ENCODE data around the gene RUNDC1.
"Not testable (repeated sequence)": the region's sequence is repeated elsewhere in the genome, so short reads cannot be mapped to it uniquely, and the experiment has no call there.

RUNDC1 gene

DNA sequence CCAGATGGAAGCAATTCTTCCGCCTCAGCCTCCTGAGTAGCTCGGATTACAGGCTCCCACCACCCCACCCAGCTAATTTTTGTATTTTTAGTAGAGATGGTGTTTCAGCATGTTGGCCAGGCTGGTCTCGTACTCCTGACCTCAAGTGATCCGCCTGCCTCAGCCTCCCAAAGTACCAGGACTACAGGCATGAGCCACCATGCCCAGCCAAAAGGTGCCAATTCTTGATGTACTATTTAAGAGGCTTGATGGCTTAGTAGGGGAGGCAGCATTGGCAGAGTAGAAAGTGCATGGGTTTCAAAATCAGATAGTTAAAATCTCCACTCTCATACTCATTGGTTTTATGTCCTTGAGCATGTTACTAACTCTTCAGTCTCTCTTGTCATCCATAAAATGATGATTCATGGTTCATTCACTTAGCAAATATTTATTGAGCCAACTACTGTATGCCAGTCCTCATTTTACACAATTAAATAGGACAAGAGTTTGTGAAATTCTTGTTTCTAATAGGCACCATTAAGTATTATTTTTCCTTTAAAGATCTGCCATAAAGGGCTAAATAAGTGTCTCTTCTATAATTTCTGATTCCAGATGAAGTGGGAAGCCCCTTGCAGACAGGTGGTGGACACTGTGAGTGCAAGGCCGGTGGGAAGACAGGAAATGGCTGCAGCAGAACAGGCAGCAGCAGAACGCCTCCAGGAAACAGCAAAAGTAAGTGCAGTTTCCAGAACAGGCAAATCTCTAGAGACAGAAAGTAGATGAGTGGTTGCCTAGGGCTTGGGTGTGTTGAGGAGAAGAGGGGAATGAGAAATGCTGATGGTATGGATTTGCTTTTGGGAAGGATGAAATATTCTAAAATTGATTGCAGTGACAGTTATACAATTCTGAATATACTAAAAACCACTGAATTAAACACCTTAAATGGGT is 9.6 kb downstream of the RUNDC1 start:
- Histone ChIP-seq H3K36me3 (ENCODE audit: control insufficient read depth in 2 of 2, insufficient read depth in 1 of 2, low read length in 2 of 2) (peaks cover 62 to 87% of the 10 kb centered on the region in 2 experiments), H3K4me3 (ENCODE audit: low read depth, low read length) (no peak overlapping the region), H3K27ac (ENCODE audit: extremely low read depth, low read depth, low read length) (no peak overlapping the region), H3K9me3 (ENCODE audit: control insufficient read depth, insufficient read depth, low read depth, low read length) (no peaks in the 10 kb centered on the region), H3K4me1 (ENCODE audit: control insufficient read depth, insufficient read depth, low read length) (no peaks in the 10 kb centered on the region)
- POLR2A ChIA-PET: interaction anchor here (0.7 kb wide), 1 partner anchor 135 kb away, joined by 3 read pairs; no protein-coding TSS in a partner anchor
- CTCF ChIA-PET: interaction anchor here (0.6 to 0.7 kb wide), 2 partner anchors 107 to 357 kb away, joined by 3 read pairs; no protein-coding TSS in a partner anchor
- TF ChIP-seq YY2 (tag by site-specific recombination; IDR thresholded peaks at IDR 0.05) (no peak), KLF1 (tag by site-specific recombination; IDR thresholded peaks at IDR 0.05) (peak; percentile 82), TRIM28 (IDR thresholded peaks at IDR 0.05; ENCODE audit: borderline replicate concordance, low read length) (no peak)

DNA sequence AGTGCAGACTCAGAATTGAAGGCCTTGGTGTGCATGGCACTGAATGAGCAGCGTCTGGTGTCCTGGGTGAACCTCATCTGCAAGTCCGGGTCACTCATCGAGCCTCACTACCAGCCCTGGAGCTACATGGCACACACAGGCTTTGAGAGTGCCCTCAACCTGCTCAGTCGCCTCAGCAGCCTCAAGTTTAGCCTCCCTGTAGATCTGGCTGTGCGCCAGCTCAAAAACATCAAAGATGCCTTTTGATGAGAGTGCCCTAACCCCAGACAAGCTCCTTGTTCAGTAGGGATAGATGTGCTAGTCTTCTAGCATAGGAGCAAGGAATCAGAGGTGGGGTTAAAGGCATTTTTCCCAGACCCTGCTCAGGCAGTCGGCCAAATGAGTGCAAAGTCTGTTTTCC is 11.1 kb downstream of the RUNDC1 start:
- Histone ChIP-seq H3K4me1 (ENCODE audit: control insufficient read depth, insufficient read depth, low read length) (no peaks in the 10 kb centered on the region), H3K4me3 (ENCODE audit: low read depth, low read length) (no peak overlapping the region), H3K27ac (ENCODE audit: extremely low read depth, low read depth, low read length) (no peak overlapping the region), H3K36me3 (ENCODE audit: control insufficient read depth in 2 of 2, insufficient read depth in 1 of 2, low read length in 2 of 2) (peaks cover 55 to 73% of the 10 kb centered on the region in 2 experiments), H3K9me3 (ENCODE audit: control insufficient read depth, insufficient read depth, low read depth, low read length) (no peaks in the 10 kb centered on the region)
- ChIA-PET CTCF (interaction anchor here (1.1 kb wide), 1 partner anchor 14 kb away, joined by 4 read pairs; no protein-coding TSS in a partner anchor), POLR2A (no interaction called here)
- TF ChIP-seq, protein P1, sequence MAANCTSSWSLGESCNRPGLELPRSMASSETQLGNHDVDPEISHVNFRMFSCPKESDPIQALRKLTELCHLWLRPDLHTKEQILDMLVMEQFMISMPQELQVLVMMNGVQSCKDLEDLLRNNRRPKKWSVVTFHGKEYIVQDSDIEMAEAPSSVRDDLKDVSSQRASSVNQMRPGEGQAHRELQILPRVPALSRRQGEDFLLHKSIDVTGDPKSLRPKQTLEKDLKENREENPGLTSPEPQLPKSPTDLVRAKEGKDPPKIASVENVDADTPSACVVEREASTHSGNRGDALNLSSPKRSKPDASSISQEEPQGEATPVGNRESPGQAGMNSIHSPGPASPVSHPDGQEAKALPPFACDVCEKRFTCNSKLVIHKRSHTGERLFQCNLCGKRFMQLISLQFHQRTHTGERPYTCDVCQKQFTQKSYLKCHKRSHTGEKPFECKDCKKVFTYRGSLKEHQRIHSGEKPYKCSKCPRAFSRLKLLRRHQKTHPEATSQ (tag by site-specific recombination; IDR thresholded peaks at IDR 0.05): no peak
- TF ChIP-seq ZNF510 (tag by site-specific recombination; IDR thresholded peaks at IDR 0.05; ENCODE audit: insufficient replicate concordance): no peak
- no peak for TF ChIP-seq ZBTB20 (tag by site-specific recombination; IDR thresholded peaks at IDR 0.05)
- TF ChIP-seq WT1 (tag by site-specific recombination; IDR thresholded peaks at IDR 0.05): no peak

DNA sequence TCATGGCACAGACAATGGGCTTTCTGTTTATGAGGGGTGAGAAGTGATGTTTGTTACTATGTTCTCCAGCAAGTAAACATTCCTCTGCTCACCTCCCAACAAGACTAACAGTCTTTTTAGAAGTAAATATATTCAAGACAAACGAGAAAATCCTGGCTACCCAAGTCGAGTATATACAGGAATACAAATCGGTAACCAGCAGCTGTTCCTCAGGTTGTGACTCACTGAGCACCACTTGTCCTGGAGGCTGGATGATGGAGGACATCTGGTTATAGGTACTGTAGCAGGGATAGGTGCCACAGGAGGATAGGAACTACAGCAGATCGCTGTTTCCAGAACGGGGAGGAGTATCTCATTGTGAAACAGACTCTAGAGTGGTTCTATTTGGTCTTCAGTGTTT is 12.5 kb downstream of the RUNDC1 start:
- Histone ChIP-seq H3K27ac (ENCODE audit: extremely low read depth, low read depth, low read length) (no peak overlapping the region), H3K36me3 (ENCODE audit: control insufficient read depth in 2 of 2, insufficient read depth in 1 of 2, low read length in 2 of 2) (peaks cover 45 to 61% of the 10 kb centered on the region in 2 experiments), H3K4me1 (ENCODE audit: control insufficient read depth, insufficient read depth, low read length) (peaks cover 5% of the 10 kb centered on the region), H3K9me3 (ENCODE audit: control insufficient read depth, insufficient read depth, low read depth, low read length) (no peaks in the 10 kb centered on the region), H3K4me3 (ENCODE audit: low read depth, low read length) (no peak overlapping the region)
- CTCF ChIA-PET: no interaction called here
- POLR2A ChIA-PET: interaction anchor here (0.6 kb wide), 2 partner anchors 29 to 34 kb away, joined by 4 to 6 read pairs; no protein-coding TSS in a partner anchor
- TF ChIP-seq SALL2 (tag by site-specific recombination; IDR thresholded peaks at IDR 0.05; ENCODE audit: borderline replicate concordance): no peak
- no peak for TF ChIP-seq ZFHX2 (tag by site-specific recombination; conservative IDR thresholded peaks at IDR 0.05)
- no peak for TF ChIP-seq BCL11B (tag by site-specific recombination; IDR thresholded peaks at IDR 0.05; ENCODE audit: low read depth)
- TF ChIP-seq, protein P2, sequence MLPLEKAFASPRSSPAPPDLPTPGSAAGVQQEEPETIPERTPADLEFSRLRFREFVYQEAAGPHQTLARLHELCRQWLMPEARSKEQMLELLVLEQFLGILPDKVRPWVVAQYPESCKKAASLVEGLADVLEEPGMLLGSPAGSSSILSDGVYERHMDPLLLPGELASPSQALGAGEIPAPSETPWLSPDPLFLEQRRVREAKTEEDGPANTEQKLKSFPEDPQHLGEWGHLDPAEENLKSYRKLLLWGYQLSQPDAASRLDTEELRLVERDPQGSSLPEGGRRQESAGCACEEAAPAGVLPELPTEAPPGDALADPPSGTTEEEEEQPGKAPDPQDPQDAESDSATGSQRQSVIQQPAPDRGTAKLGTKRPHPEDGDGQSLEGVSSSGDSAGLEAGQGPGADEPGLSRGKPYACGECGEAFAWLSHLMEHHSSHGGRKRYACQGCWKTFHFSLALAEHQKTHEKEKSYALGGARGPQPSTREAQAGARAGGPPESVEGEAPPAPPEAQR (tag by site-specific recombination; IDR thresholded peaks at IDR 0.05): no peak
- TF ChIP-seq ZNF600 (tag by site-specific recombination; IDR thresholded peaks at IDR 0.05): no peak

DNA sequence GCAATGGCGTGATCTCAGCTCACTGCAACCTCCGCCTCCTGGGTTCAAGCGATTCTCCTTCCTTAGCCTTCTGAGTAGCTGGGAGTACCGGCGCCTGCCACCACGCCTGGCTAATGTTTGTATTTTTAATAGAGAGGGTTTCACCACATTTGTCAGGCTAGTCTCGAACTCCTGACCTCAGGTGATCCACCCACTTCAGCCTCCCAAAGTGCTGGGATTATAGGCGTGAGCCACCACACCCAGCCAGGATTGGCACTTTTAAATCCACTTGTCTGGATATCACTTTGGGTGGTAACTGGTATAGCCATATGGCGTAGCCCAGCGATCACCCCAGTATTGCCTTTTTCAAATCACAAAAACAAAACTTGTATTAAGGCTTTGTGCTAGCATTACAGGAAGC is 13.5 kb downstream of the RUNDC1 start:
- POLR2A ChIA-PET: interaction anchor here (0.6 kb wide), 1 partner anchor 212 kb away, joined by 4 read pairs; no protein-coding TSS in a partner anchor
- H3K9me3 ChIP-seq (ENCODE audit: control insufficient read depth, insufficient read depth, low read depth, low read length); H3K4me1 ChIP-seq (ENCODE audit: control insufficient read depth, insufficient read depth, low read length); H3K27ac ChIP-seq (ENCODE audit: extremely low read depth, low read depth, low read length); CTCF ChIA-PET; H3K4me3 ChIP-seq (ENCODE audit: low read depth, low read length): not testable (repeated sequence)
- TF ChIP-seq KLF1 (tag by site-specific recombination; IDR thresholded peaks at IDR 0.05): peak; percentile 93
- H3K36me3 ChIP-seq (ENCODE audit: control insufficient read depth in 2 of 2, insufficient read depth in 1 of 2, low read length in 2 of 2): peaks cover 35 to 55% of the 10 kb centered on the region in 2 experiments

All from HEK293 (cell line).